CD14-positive monocyte (primary cell): ENCODE data around the gene TP53I3. TPM values are rescaled to one million over a fixed set of nuclear protein-coding genes. Genes with fewer than 3 reads are reported as not detected.

Experiments
- DNase-seq, 3 donors: peaks; one replicate each; pipeline ENCODE4 v3.0.0-alpha.2; 2011 to 2022
- H2AFZ ChIP-seq: 2 replicates; pipeline ENCODE4 v1.6.0; 2012; ENCODE audit warnings: mild to moderate bottlenecking, low read depth, low read length, inconsistent platforms; ENCODE audit not compliant: insufficient read depth, poor library complexity, severe bottlenecking
- H3K27ac ChIP-seq, 2 donors: 1 replicate in 1 of 2; 2 replicates in 1 of 2; pipeline ENCODE4 v1.5.1; 2012 to 2013; ENCODE audit warnings: low read length in 2 of 2, control low read depth in 1 of 2, inconsistent platforms in 1 of 2, low read depth in 1 of 2, mild to moderate bottlenecking in 1 of 2
- H3K27me3 ChIP-seq, 2 donors: one replicate each; pipeline versions ENCODE4 v1.6.0 to v1.6.1; 2011 to 2013; ENCODE audit warnings: low read length in 2 of 2; ENCODE audit not compliant: control insufficient read depth in 2 of 2, insufficient read depth in 2 of 2
- H3K36me3 ChIP-seq, 2 donors: replicated peaks in 1 of 2; 1 replicate in 1 of 2; 2 replicates in 1 of 2; pipeline versions ENCODE4 v1.5.1 to v1.6.1; 2012 to 2013; ENCODE audit warnings: low read length in 2 of 2, control low read depth in 1 of 2, inconsistent platforms in 1 of 2, mild to moderate bottlenecking in 1 of 2; ENCODE audit not compliant: insufficient read depth in 2 of 2, control insufficient read depth in 1 of 2
- H3K4me1 ChIP-seq, 2 donors: 1 replicate in 1 of 2; 2 replicates in 1 of 2; pipeline versions ENCODE4 v1.5.1 to v1.6.1; 2012 to 2013; ENCODE audit warnings: low read length in 2 of 2, control low read depth in 1 of 2, inconsistent platforms in 1 of 2, mild to moderate bottlenecking in 1 of 2, moderate library complexity in 1 of 2; ENCODE audit not compliant: insufficient read depth in 2 of 2, control insufficient read depth in 1 of 2
- H3K4me2 ChIP-seq: replicated peaks from 2 replicates; pipeline ENCODE3; 2012; ENCODE audit warnings: low read length, moderate library complexity, mild to moderate bottlenecking; ENCODE audit not compliant: poor library complexity, severe bottlenecking; ENCODE audit errors: extremely low read depth
- H3K4me3 ChIP-seq, 3 experiments: fragments of 200-600 bp in 1 of 3; sonication (generic) in 1 of 3; replicated peaks in 1 of 3; 1 replicate in 2 of 3; 2 replicates in 1 of 3; pipeline ENCODE4 v1.5.1; 2011 to 2013; ENCODE audit warnings: low read length in 3 of 3, mild to moderate bottlenecking in 3 of 3, control low read depth in 2 of 3, low read depth in 2 of 3, inconsistent platforms in 1 of 3, moderate library complexity in 1 of 3
- H3K79me2 ChIP-seq: 2 replicates; pipeline ENCODE4 v1.6.0; 2012; ENCODE audit warnings: mild to moderate bottlenecking, control low read depth, inconsistent platforms, low read length, moderate library complexity; ENCODE audit not compliant: insufficient read depth
- H3K9ac ChIP-seq: 2 replicates; pipeline ENCODE4 v1.6.0; 2017; ENCODE audit warnings: low read length, mild to moderate bottlenecking; ENCODE audit not compliant: insufficient read depth, poor library complexity, severe bottlenecking
- H3K9me3 ChIP-seq, 2 donors: replicated peaks in 1 of 2; 1 replicate in 1 of 2; 2 replicates in 1 of 2; pipeline versions ENCODE4 v1.5.1 to v1.6.1; 2012 to 2013; ENCODE audit warnings: low read length in 2 of 2, control low read depth in 1 of 2; ENCODE audit not compliant: control insufficient read depth in 1 of 2, insufficient read depth in 1 of 2
- H4K20me1 ChIP-seq: 2 replicates; pipeline ENCODE4 v1.6.0; 2012; ENCODE audit warnings: mild to moderate bottlenecking, low read length, control low read depth, moderate library complexity; ENCODE audit not compliant: insufficient read depth
- H3K27ac Mint-ChIP-seq, 7 donors: one replicate each; pipeline ENCODE4 v1.8.0; 2020; ENCODE audit warnings: mild to moderate bottlenecking in 7 of 7, mixed read lengths in 7 of 7, moderate library complexity in 6 of 7, inconsistent platforms in 2 of 7
- H3K27me3 Mint-ChIP-seq, 3 donors: one replicate each; pipeline ENCODE4 v1.8.0; 2021 to 2022; ENCODE audit warnings: low read depth in 3 of 3, mild to moderate bottlenecking in 3 of 3, mixed read lengths in 3 of 3, moderate library complexity in 3 of 3, inconsistent platforms in 1 of 3
- H3K36me3 Mint-ChIP-seq, 2 donors: one replicate each; pipeline ENCODE4 v1.8.0; 2020; ENCODE audit warnings: mixed read lengths in 2 of 2, inconsistent platforms in 1 of 2, mild to moderate bottlenecking in 1 of 2
- H3K4me1 Mint-ChIP-seq: one replicate; pipeline ENCODE4 v1.8.0; 2020; ENCODE audit warnings: mild to moderate bottlenecking, mixed read lengths
- H3K4me3 Mint-ChIP-seq, 2 donors: one replicate each; pipeline ENCODE4 v1.8.0; 2020; ENCODE audit warnings: mild to moderate bottlenecking in 2 of 2, mixed read lengths in 2 of 2, moderate library complexity in 1 of 2
- H3K9me3 Mint-ChIP-seq, 7 donors: one replicate each; pipeline ENCODE4 v1.8.0; 2020 to 2022; ENCODE audit warnings: mixed read lengths in 7 of 7, mild to moderate bottlenecking in 6 of 7, moderate library complexity in 6 of 7, inconsistent platforms in 2 of 7
- CTCF ChIP-seq: fragments of 200-600 bp; IDR thresholded peaks from one replicate; pipeline ENCODE4 v1.8.0; 2022; ENCODE audit warnings: antibody characterized with exemption, mild to moderate bottlenecking
- WGBS: methylation state at CpG from one replicate; pipeline ENCODE4 v1.1.5; 2013; ENCODE audit warnings: missing lambda C conversion rate; ENCODE audit not compliant: insufficient coverage; 5-methylcytosine and 5-hydroxymethylcytosine counted together
- intact Hi-C, 2 donors: fragments of 100-400 bp; cut with micrococcal nuclease; formaldehyde crosslinking; loops; one replicate each; pipeline versions ENCODE4 v1.15.0 to v1.15.1; 2023
- polyA plus RNA-seq, 3 donors: library from polyadenylated mRNA; depleted of rRNA in 1 of 3; unstranded in 2 of 3; stranded (reverse) in 1 of 3; fragments of 300-500 nt in 2 of 3; fragments of >200 nt in 1 of 3; fragmentation: Illumina TruSeq in 2 of 3; gene quantifications; 1 replicate in 2 of 3; 2 replicates in 1 of 3; pipeline ENCODE4 v1.2.3, GENCODE V29; 2012 to 2021

The TP53I3 gene
- polyA plus RNA-seq, 3 donors = 24.5 to 41.7 (median 34.9) TPM

DNA sequence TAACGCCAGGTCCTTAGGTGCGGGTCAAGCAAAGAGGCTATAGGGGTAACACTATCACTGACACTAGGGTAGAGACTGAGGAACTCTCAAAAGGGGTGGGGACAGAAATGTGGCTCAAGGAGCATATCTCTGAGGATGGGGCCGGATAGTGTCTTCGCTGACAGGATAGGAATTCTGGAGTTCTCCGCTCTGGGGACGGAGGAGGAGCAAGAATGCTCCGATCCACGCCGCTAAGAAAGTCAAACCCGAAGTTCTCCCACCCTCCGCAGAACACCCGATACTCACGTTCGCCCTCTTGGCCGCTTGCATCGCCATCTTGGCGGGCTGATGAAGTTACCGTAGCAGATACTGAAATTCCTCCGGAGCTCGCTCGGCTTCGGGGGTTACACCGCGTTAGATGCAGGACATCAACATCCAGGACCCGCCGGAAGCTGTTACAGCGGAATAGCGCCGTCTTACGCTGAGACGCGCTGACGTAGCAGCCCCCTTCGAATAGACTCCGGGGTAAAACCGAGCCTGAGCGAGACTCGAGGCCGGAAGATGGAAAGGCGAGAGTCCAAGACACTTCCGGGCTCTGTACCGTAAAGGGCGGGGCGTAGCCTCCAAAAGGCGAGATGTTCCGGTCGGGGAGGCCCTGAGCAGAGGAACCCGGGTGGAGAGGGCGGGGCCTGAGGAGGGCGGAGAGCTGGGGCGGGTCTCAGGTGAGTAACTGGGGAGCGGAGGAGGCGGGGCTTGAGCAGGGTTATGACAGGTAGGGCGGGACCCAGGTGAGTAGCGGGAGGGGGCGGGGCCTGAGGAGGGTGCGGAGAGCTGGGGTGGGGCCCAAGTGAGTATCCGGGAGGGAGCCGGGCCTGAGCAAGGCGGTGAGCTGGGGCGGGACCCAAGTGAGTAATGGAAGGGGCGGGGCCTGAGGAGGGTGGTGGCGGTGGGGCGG is 8.5 kb downstream of the TP53I3 start, which contains the start of gene SF3B6:
Gene SF3B6 (minus strand): TSS at position 412 of the 934 bp plus-strand sequence. CDS start 97 bp downstream, at position 315.
- Histone ChIP-seq H3K79me2 (peaks cover 82% of the 10 kb centered on the region), H3K4me1 (peaks cover 25 to 40% of the 10 kb centered on the region in 2 donors), H3K4me3 (peak within 1 kb of the TSS; percentile 56 to 94 (median 86)), H3K9me3 (no peaks in the 10 kb centered on the region), H3K27ac (peak within 1 kb of the TSS; percentile 67 to 89), H3K4me2 (peak within 1 kb of the TSS; percentile 95), H3K36me3 (peaks cover 20 to 47% of the 10 kb centered on the region in 2 donors), H4K20me1 (peaks cover 4% of the 10 kb centered on the region), H3K9ac (peak within 1 kb of the TSS; percentile 84), H3K27me3 (no peaks in the 10 kb centered on the region), H2AFZ (peak within 1 kb of the TSS; percentile 91)
- H3K4me3 Mint-ChIP-seq = peak within 1 kb of the TSS; percentile 95 to 100
- H3K27me3 Mint-ChIP-seq = no peaks in the 10 kb centered on the region
- WGBS = under 1% methylated on average over 49 of the region's 64 CpGs
- H3K4me1 Mint-ChIP-seq = peaks cover 27% of the 10 kb centered on the region
- peaks cover 0 to under 1% (median 0%) of the 10 kb centered on the region in 7 donors for H3K9me3 Mint-ChIP-seq
- peak within 1 kb of the TSS; percentile 94 to 99 (median 98) for H3K27ac Mint-ChIP-seq
- peaks cover 17 to 38% of the 10 kb centered on the region in 2 donors for H3K36me3 Mint-ChIP-seq
- no peak for TF ChIP-seq CTCF
- DNase-seq = peak; percentile 96 to 99 (median 98)
- intact Hi-C loops = no loop called here

DNA sequence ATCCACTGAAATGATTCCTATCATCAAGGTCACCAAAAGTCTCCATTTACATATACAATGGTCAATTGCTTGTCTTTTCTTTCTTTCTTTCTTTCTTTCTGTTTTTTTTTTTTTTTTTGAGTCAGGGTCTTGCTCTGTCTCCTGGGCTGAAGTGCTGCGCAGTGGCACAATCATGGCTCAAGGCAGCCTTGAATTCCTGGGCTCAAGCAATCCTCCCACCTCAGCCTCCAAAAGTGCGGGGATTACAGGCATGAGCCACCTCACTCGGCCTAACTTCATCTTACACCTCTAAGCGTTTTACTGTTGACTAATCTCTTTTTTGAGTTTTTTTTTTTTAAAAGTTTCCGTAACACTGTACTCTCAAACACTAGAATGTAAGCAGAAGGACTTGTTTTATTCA is 9.4 kb downstream of the TP53I3 start:
- Mint-ChIP-seq H3K27ac (peak overlapping the region in 5 of 7 donors; percentile 73 to 99 (median 97)), H3K9me3 (no peaks in the 10 kb centered on the region), H3K36me3 (peaks cover 18 to 41% of the 10 kb centered on the region in 2 donors), H3K4me3 (peak overlapping the region; percentile 95 to 100), H3K27me3 (peaks cover 0 to 2% (median 0%) of the 10 kb centered on the region in 3 donors), H3K4me1 (peaks cover 22% of the 10 kb centered on the region)
- no peak for DNase-seq
- Histone ChIP-seq H3K4me3 (peak overlapping the region in 1 of 3 experiments; percentile 86), H3K27ac (peak overlapping the region in 1 of 2 donors; percentile 89), H3K4me1 (peaks cover 19 to 31% of the 10 kb centered on the region in 2 donors), H3K9me3 (no peaks in the 10 kb centered on the region), H3K27me3 (no peaks in the 10 kb centered on the region), H3K36me3 (peaks cover 21 to 48% of the 10 kb centered on the region in 2 donors), H2AFZ (peak overlapping the region; percentile 91), H4K20me1 (peaks cover 4% of the 10 kb centered on the region), H3K79me2 (peaks cover 84% of the 10 kb centered on the region), H3K4me2 (peak overlapping the region; percentile 95), H3K9ac (peak overlapping the region; percentile 84)
- 100% methylated on average over 1 of the region's 5 CpGs for WGBS
- intact Hi-C loops = no loop called here
- TF ChIP-seq CTCF = no peak
